ENCODE measurements around the gene RABGAP1.

RABGAP1 gene

GRCh38 chr9:123115146-123115913 is 174.5 kb downstream of the RABGAP1 start:
- DNase-seq: no peak

- no peak for DNase-seq
Observed at GRCh38 chr9:123116036-123116435, 175.2 kb downstream of the RABGAP1 start.

- DNase-seq: no peak
Observed at GRCh38 chr9:123119566-123119965, 178.7 kb downstream of the RABGAP1 start.

- DNase-seq: no peak
Observed at GRCh38 chr9:123120131-123120530, 179.3 kb downstream of the RABGAP1 start.

GRCh38 chr9:123120953-123121352 is 180.1 kb downstream of the RABGAP1 start:
- no peak for DNase-seq

- no peak for DNase-seq
Observed at GRCh38 chr9:123121457-123121856, 180.6 kb downstream of the RABGAP1 start.

GRCh38 chr9:123127512-123128075 is 186.8 kb downstream of the RABGAP1 start:
- DNase-seq: no peak

- DNase-seq: no peak
Observed at GRCh38 chr9:123128591-123128990, 187.8 kb downstream of the RABGAP1 start.

GRCh38 chr9:123129423-123129822 is 188.6 kb downstream of the RABGAP1 start:
- no peak for DNase-seq

- no peak for DNase-seq
Observed at GRCh38 chr9:123131258-123131657, 190.4 kb downstream of the RABGAP1 start.

GRCh38 chr9:123131993-123132392 is 191.2 kb downstream of the RABGAP1 start:
- no peak for DNase-seq

- DNase-seq: no peak
Observed at GRCh38 chr9:123132696-123133095, 191.9 kb downstream of the RABGAP1 start.

- no peak for DNase-seq
Observed at GRCh38 chr9:123135430-123135829, 194.6 kb downstream of the RABGAP1 start.

- DNase-seq: no peak
Observed at GRCh38 chr9:123138163-123138562, 197.3 kb downstream of the RABGAP1 start.

GRCh38 chr9:123149067-123149466 is 208.2 kb downstream of the RABGAP1 start:
- no peak for DNase-seq

GRCh38 chr9:123150708-123151503 is 210.1 kb downstream of the RABGAP1 start:
- DNase-seq: no peak

All from stimulated activated naive CD4-positive, alpha-beta T cell treated with Interleukin-2 at 50 U/mL for 16 hours (primary cell).